ENCODE measurements around the gene FOXJ1.
A peak's percentile ranks its signal among the peaks of the same experiment; 100 is the strongest.

- TF ChIP-seq CTCF (IDR thresholded peaks at IDR 0.05): peak; percentile 92
- TF ChIP-seq POLR2AphosphoS5 (IDR thresholded peaks at IDR 0.05; ENCODE audit: low read depth, low read length): no peak
- no peak for TF ChIP-seq REST (IDR thresholded peaks at IDR 0.05; ENCODE audit: insufficient read depth in 1 of 2, low read depth in 2 of 2, low read length in 1 of 2)
- no peak for TF ChIP-seq SIN3A (IDR thresholded peaks at IDR 0.05; ENCODE audit: borderline replicate concordance, insufficient read depth, low read depth, low read length)
- TF ChIP-seq TCF7L2 (IDR thresholded peaks at IDR 0.05; ENCODE audit: low read depth, low read length): no peak
Measured at GRCh38 chr17:76182016-76182764, 41.1 kb upstream of the FOXJ1 start.

All from Panc1 (cell line).